ENCODE measurements around the gene MYO1H.
"Not testable (repeated sequence)": the region's sequence is repeated elsewhere in the genome, so short reads cannot be mapped to it uniquely, and the experiment has no call there.

The MYO1H gene

GRCh38 chr12:109406147-109406546 lies 58.4 kb downstream of the MYO1H start:
- DNase-seq (ENCODE audit: low read depth), result not testable (repeated sequence)

- DNase-seq (ENCODE audit: low read depth), result no peak
Measured at GRCh38 chr12:109418848-109419480, 71.3 kb downstream of the MYO1H start.

GRCh38 chr12:109421355-109422087 lies 73.8 kb downstream of the MYO1H start:
- DNase-seq (ENCODE audit: low read depth), result no peak

- DNase-seq (ENCODE audit: low read depth), result no peak
Measured at GRCh38 chr12:109422251-109422650, 74.6 kb downstream of the MYO1H start.

GRCh38 chr12:109423392-109423791 lies 75.7 kb downstream of the MYO1H start:
- no peak for DNase-seq (ENCODE audit: low read depth)

- DNase-seq (ENCODE audit: low read depth), result peak; percentile 63
Measured at GRCh38 chr12:109428037-109428629, 80.4 kb downstream of the MYO1H start.

- not testable (repeated sequence) for DNase-seq (ENCODE audit: low read depth)
Measured at GRCh38 chr12:109428804-109429203, 81.1 kb downstream of the MYO1H start.

GRCh38 chr12:109430244-109430643 lies 82.5 kb downstream of the MYO1H start:
- DNase-seq (ENCODE audit: low read depth), result no peak

- no peak for DNase-seq (ENCODE audit: low read depth)
Measured at GRCh38 chr12:109432431-109432830, 84.7 kb downstream of the MYO1H start.

GRCh38 chr12:109432842-109433304 lies 85.2 kb downstream of the MYO1H start:
- peak; percentile 64 for DNase-seq (ENCODE audit: low read depth)

GRCh38 chr12:109433618-109434017 lies 85.9 kb downstream of the MYO1H start:
- DNase-seq (ENCODE audit: low read depth), result no peak

- DNase-seq (ENCODE audit: low read depth), result no peak
Measured at GRCh38 chr12:109434582-109434981, 86.9 kb downstream of the MYO1H start.

- no peak for DNase-seq (ENCODE audit: low read depth)
Measured at GRCh38 chr12:109435428-109436187, 87.9 kb downstream of the MYO1H start.

GRCh38 chr12:109436188-109436560 lies 88.5 kb downstream of the MYO1H start:
- no peak for DNase-seq (ENCODE audit: low read depth)

- DNase-seq (ENCODE audit: low read depth), result no peak
Measured at GRCh38 chr12:109439181-109439580, 91.5 kb downstream of the MYO1H start.

- DNase-seq (ENCODE audit: low read depth), result not testable (repeated sequence)
Measured at GRCh38 chr12:109439951-109440350, 92.3 kb downstream of the MYO1H start.

- DNase-seq (ENCODE audit: low read depth), result no peak
Measured at GRCh38 chr12:109440851-109441490, 93.3 kb downstream of the MYO1H start.

- no peak for DNase-seq (ENCODE audit: low read depth)
Measured at GRCh38 chr12:109443794-109444193, 96.1 kb downstream of the MYO1H start.

- no peak for DNase-seq (ENCODE audit: low read depth)
Measured at GRCh38 chr12:109444259-109444658, 96.6 kb downstream of the MYO1H start.

GRCh38 chr12:109445191-109445609 lies 97.5 kb downstream of the MYO1H start:
- no peak for DNase-seq (ENCODE audit: low read depth)

- DNase-seq (ENCODE audit: low read depth), result no peak
Measured at GRCh38 chr12:109446869-109447268, 99.2 kb downstream of the MYO1H start.

GRCh38 chr12:109447482-109447881 lies 99.8 kb downstream of the MYO1H start:
- DNase-seq (ENCODE audit: low read depth), result no peak

Data from stimulated activated CD8-positive, alpha-beta memory T cell treated with anti-CD3 and anti-CD28 coated beads, Interleukin-12 subunit alpha, Interleukin-12 subunit beta, amount 100 ng/mL, for 1 hour (primary cell).